Raji (cell line): ENCODE data around the gene KRTAP12-2.

Source experiments
- POLR2A ChIP-seq: IDR thresholded peaks from 2 replicates; pipeline ENCODE4 v1.6.1; 2011; ENCODE audit warnings: low read depth, low read length, control low read depth; ENCODE audit not compliant: insufficient read depth

The KRTAP12-2 gene

GRCh38 chr21:44706706-44707581, 40.2 kb upstream of the KRTAP12-2 start:
- TF ChIP-seq POLR2A: no peak

DNA sequence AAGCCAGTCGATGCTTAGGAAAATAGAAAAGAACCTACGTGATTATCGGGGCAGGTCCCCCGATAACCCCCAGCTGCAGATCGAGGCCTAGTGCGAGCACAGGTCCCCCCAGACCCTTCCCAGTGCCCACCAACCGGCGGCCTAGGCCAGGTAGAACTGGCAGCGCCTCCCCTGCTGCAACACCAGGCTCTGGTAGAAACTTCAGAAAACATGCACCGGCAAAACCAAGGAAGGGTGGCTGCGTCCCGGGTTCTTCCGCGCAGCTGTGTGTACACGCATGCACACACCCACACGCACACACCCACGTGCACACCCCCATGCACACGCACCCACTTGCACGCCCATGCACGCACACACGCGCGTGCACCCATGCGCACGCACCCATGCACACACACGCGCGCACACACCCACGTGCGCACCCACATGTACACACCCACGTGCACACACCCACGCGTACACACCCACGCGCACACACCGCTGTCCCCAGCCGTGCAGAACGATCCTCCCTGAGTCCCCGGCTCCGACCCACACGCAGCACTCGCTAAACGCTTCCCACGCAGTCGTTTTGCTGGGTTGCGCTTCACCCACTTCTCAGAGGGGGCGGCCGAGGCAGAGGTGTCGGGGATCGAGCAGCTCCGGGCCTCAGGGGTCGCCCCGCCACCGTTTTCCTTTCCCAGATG, 39.4 kb upstream of the KRTAP12-2 start:
- TF ChIP-seq POLR2A: no peak

DNA sequence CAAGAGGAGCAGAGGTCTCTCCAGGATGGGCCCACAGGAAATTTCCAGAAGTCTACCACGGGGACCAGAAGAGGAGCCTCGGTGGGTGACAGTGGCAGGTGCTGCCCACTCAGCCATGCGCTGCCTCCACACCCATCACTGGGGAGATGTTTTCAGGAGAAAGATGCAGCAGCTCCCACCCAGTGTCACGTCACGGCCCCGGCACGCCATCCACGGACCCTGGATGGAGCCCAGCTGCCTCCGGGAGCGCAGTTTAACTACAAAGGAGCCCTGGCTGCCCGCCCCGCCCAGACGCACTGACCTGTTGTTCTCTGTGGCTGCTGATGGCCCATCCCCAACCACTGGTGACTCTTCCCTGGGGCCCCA, 37.9 kb upstream of the KRTAP12-2 start:
- no peak for TF ChIP-seq POLR2A

- TF ChIP-seq POLR2A: no peak
These were observed 37.3 kb upstream of the KRTAP12-2 start for GRCh38 chr21:44703731-44704635.

DNA sequence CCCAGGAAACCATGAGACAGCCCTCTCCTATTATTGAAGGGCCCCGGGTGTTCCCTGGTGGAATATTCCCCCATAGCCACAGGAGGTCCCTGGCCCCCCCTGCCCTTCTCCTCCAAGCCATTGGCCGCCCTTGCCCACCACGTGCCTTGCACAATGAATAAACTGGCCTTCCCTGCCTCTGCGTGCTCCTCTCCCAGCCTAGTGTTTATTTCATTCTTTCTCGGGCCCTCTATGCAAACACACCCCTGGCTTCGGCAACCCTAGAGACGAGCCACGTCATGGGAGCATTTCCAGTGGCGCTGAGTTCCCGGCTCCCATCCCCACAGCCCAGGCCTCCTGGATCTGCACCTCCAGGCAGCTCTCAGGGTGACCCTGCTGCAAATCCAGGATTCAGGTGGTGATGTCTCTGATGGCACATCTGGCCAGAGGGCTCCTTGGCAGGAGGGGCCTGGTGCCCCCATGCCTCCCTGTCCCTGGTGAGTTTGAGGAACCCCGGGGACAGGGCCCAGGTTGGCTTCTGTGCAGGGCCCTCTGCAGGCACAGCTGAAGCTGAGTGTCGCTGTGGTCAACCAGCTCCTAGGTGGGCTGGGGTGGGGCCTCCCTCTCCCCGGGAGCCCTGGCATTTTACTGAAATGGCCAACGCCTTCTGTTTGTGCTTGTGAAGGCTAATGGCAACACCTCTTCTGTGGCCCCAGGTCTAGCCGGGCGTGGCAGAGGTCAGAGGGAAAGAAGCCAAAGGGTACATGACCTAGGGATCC, 36.4 kb upstream of the KRTAP12-2 start:
- no peak for TF ChIP-seq POLR2A

GRCh38 chr21:44702111-44702972, 35.6 kb upstream of the KRTAP12-2 start:
- TF ChIP-seq POLR2A: no peak

DNA sequence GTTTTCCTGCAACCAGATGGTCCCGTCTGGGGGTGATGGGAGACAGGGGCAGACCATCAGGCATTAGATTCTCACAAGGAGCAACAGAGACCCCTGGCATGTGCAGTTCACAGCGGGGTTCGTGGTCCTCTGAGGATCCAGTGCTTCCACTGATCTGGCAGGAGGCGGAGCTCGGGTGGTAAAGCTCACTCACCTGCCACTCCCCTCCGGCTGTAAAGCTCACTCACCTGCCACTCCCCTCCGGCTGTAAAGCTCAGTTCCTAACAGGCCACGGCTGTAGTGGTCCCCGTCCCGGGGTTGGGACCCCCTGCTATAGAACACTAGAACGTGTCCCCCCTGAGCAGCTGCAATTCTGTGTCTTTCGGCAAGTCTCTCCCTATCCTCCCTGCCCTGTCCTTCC, 34.8 kb upstream of the KRTAP12-2 start:
- TF ChIP-seq POLR2A: no peak

- TF ChIP-seq POLR2A: no peak
These were observed 34.3 kb upstream of the KRTAP12-2 start for GRCh38 chr21:44701023-44701400.

DNA sequence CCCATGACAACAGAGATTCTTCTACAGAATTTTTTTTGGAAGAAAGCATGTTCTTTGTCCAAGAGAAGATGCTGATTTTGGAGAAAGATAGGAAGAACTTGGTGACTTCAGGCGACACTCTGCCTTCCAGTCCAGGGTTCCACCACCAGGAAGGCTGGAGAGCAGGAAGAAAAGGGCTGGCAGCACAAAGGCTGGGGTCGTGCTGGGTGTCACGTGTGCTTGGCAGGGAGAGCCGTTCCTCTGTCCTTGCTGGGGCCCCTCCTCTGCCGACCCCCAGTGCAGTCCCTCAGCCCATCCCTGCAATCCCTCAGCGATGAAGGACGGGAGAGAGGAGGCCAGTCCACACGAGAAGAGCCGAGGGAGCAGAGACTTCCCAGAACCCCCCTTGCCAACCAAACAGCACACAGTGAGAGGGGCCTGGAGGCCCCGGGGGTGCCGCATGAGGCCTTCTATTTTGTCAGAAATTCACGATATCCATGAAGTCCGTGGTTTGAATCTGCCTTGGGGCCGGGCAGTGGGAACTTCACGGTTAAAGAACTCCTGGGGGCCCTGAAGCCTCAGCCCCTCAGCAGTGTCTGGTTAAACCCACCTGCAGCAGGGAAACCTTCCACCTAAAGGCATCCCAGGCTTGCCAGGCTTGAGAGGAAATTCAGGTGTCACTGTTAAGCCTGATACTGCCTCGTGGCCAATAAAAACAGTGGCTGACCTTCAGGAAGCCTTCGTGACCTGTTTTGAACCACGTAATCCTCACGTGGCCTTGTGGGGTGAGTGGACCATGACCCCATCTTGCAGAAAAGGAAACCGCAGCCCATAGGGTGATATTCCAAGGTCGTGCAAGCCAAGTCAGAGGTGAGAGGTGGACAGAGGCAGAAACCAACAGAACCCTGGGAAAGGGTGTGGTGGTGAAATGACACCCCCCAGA, 33.6 kb upstream of the KRTAP12-2 start:
- TF ChIP-seq POLR2A: no peak

DNA sequence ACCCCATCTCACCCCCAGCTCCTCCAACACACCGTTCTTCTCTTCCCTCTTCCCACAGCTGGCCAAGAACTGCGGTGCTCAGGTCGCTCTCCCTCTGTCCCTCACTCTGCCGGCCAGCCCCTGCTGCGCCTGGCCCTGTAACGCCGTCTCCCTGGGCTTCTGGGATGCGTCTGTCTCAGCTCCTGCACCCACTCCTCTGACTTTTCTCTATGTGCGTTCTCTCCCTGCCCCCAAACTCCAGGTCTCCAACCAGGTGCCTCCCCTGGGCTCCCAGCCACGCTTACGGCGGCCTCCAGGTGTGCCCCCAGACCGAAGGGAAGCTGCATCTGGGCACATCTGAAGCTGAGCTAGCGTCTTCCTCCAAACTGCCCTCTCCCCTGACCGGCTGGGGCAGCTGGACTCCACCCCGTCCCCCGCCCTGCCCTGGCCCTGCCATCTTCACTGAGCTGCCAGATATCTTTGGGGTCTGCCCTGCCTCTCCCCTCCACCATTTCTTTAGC, 32.8 kb upstream of the KRTAP12-2 start:
- TF ChIP-seq POLR2A: no peak

GRCh38 chr21:44697811-44698734, 31.3 kb upstream of the KRTAP12-2 start:
- no peak for TF ChIP-seq POLR2A
